ENCODE measurements around the gene CUL4A. TPM values are rescaled to one million over a fixed set of nuclear protein-coding genes. Genes with fewer than 3 reads are reported as not detected.

Gene CUL4A
- polyA plus RNA-seq, 1 donor from 2014 or later: 69.9 TPM

DNA sequence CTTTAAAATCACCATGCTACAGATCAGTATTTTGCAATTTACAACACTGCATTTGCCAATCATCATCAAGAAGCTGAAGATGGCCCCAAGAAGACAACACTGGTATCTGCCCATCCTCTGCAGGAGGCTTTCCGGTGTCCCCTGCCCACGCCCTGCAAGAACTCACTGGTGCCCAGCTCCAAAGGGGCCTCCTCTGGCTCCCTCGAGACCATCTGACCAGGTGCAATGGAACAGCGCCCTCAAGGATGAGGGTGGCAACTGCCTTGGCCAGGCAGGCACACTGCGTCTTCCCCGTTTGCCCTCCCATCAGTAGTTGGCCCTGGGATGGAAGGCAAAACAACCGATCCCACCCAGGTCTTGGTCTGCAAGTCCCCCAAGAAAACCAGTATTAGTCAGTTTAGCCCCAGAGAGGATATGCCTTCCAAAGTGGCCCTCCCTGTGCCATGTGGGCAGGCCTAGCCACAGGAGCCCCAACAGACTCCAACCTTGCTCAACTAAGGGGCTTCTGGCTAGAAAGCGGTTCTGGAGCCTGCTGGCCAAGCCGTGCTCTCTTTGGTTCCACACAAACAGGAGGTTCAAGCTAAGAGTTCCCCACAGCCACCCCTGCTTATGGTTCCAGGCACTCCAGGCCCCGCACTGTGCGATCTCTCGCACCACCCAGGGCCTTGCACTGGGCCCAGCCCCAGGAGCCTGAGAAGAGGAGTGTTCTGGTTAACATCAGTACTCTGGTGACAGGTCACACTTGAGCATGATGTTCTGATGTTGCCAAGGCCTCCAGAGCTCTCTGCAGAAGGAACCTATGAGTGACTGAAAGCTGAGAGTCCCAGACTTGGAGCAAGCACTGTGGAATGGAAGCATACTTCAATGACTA is 5.7 kb upstream of the CUL4A start:
- Histone ChIP-seq H3K36me3 (ENCODE audit: insufficient read depth, low read length) (no peaks in the 10 kb centered on the region), H3K27me3 (ENCODE audit: insufficient read depth, low read depth, low read length) (no peaks in the 10 kb centered on the region), H3K9me2 (ENCODE audit: insufficient read depth, low read length) (no peaks in the 10 kb centered on the region), H2AFZ (ENCODE audit: low read depth, low read length) (no peak overlapping the region), H3F3A (ENCODE audit: insufficient read depth, low read length, poor library complexity, severe bottlenecking) (no peaks in the 10 kb centered on the region), H3K9ac (ENCODE audit: low read length) (no peak overlapping the region), H3K4me2 (ENCODE audit: low read length) (no peak overlapping the region), H4K20me1 (ENCODE audit: insufficient read depth) (no peaks in the 10 kb centered on the region), H3K9me3 (ENCODE audit: low read length) (no peaks in the 10 kb centered on the region), H3K4me3 (ENCODE audit: low read length) (no peak overlapping the region), H3K27ac (ENCODE audit: low read length) (no peak overlapping the region), H3K79me2 (replicated peaks; ENCODE audit: insufficient read depth, low read length) (peaks cover 51% of the 10 kb centered on the region)
- TF ChIP-seq SMC3 (conservative IDR thresholded peaks at IDR 0.05; ENCODE audit: poor library complexity) (no peak), MXI1 (conservative IDR thresholded peaks at IDR 0.05; ENCODE audit: poor library complexity, severe bottlenecking) (no peak), TAF1 (IDR thresholded peaks at IDR 0.05; ENCODE audit: low read depth) (no peak), POLR2AphosphoS5 (IDR thresholded peaks at IDR 0.05) (no peak), EP300 (conservative IDR thresholded peaks at IDR 0.05; ENCODE audit: poor library complexity, severe bottlenecking) (no peak), EZH2 (IDR thresholded peaks at IDR 0.05; ENCODE audit: borderline replicate concordance, insufficient read depth, low read length, poor library complexity, severe bottlenecking) (no peak), RAD21 (conservative IDR thresholded peaks at IDR 0.05) (no peak)
- TF ChIP-seq, protein P1, sequence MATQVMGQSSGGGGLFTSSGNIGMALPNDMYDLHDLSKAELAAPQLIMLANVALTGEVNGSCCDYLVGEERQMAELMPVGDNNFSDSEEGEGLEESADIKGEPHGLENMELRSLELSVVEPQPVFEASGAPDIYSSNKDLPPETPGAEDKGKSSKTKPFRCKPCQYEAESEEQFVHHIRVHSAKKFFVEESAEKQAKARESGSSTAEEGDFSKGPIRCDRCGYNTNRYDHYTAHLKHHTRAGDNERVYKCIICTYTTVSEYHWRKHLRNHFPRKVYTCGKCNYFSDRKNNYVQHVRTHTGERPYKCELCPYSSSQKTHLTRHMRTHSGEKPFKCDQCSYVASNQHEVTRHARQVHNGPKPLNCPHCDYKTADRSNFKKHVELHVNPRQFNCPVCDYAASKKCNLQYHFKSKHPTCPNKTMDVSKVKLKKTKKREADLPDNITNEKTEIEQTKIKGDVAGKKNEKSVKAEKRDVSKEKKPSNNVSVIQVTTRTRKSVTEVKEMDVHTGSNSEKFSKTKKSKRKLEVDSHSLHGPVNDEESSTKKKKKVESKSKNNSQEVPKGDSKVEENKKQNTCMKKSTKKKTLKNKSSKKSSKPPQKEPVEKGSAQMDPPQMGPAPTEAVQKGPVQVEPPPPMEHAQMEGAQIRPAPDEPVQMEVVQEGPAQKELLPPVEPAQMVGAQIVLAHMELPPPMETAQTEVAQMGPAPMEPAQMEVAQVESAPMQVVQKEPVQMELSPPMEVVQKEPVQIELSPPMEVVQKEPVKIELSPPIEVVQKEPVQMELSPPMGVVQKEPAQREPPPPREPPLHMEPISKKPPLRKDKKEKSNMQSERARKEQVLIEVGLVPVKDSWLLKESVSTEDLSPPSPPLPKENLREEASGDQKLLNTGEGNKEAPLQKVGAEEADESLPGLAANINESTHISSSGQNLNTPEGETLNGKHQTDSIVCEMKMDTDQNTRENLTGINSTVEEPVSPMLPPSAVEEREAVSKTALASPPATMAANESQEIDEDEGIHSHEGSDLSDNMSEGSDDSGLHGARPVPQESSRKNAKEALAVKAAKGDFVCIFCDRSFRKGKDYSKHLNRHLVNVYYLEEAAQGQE (IDR thresholded peaks at IDR 0.05; ENCODE audit: borderline replicate concordance): no peak
- TF ChIP-seq, protein P2, sequence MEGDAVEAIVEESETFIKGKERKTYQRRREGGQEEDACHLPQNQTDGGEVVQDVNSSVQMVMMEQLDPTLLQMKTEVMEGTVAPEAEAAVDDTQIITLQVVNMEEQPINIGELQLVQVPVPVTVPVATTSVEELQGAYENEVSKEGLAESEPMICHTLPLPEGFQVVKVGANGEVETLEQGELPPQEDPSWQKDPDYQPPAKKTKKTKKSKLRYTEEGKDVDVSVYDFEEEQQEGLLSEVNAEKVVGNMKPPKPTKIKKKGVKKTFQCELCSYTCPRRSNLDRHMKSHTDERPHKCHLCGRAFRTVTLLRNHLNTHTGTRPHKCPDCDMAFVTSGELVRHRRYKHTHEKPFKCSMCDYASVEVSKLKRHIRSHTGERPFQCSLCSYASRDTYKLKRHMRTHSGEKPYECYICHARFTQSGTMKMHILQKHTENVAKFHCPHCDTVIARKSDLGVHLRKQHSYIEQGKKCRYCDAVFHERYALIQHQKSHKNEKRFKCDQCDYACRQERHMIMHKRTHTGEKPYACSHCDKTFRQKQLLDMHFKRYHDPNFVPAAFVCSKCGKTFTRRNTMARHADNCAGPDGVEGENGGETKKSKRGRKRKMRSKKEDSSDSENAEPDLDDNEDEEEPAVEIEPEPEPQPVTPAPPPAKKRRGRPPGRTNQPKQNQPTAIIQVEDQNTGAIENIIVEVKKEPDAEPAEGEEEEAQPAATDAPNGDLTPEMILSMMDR (IDR thresholded peaks at IDR 0.05; ENCODE audit: poor library complexity, severe bottlenecking): no peak

DNA sequence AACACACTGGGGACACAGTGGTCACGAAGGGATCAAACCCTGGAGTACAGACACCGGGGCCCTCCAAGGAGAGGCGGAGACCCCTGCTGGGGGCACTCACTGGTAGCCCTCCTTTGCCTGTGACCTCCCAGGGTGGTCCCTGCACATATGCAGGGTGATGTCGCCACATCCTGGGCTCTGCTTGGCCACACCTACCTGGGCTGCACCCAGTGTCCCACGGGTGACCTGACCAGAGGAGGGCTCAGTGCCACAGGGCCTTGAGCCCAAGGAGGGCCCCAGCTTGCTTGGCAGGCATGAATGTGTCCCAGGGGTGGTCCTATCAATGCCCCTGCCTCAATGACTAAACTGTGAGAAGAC is 5.1 kb upstream of the CUL4A start:
- H3K4me3 ChIP-seq (ENCODE audit: low read length): no peak overlapping the region
- no peak overlapping the region for H3K27ac ChIP-seq (ENCODE audit: low read length)
- H3K79me2 ChIP-seq (replicated peaks; ENCODE audit: insufficient read depth, low read length): peaks cover 51% of the 10 kb centered on the region
- TF ChIP-seq POLR2AphosphoS5 (IDR thresholded peaks at IDR 0.05) (no peak), MXI1 (conservative IDR thresholded peaks at IDR 0.05; ENCODE audit: poor library complexity, severe bottlenecking) (no peak), RAD21 (conservative IDR thresholded peaks at IDR 0.05) (no peak), EZH2 (IDR thresholded peaks at IDR 0.05; ENCODE audit: borderline replicate concordance, insufficient read depth, low read length, poor library complexity, severe bottlenecking) (no peak)
- no peaks in the 10 kb centered on the region for H4K20me1 ChIP-seq (ENCODE audit: insufficient read depth)
- H3K4me2 ChIP-seq (ENCODE audit: low read length): no peak overlapping the region
- H3K9ac ChIP-seq (ENCODE audit: low read length): no peak overlapping the region
- no peak overlapping the region for H2AFZ ChIP-seq (ENCODE audit: low read depth, low read length)
- no peaks in the 10 kb centered on the region for H3F3A ChIP-seq (ENCODE audit: insufficient read depth, low read length, poor library complexity, severe bottlenecking)
- no peaks in the 10 kb centered on the region for H3K9me2 ChIP-seq (ENCODE audit: insufficient read depth, low read length)
- H3K9me3 ChIP-seq (ENCODE audit: low read length): no peaks in the 10 kb centered on the region
- no peaks in the 10 kb centered on the region for H3K36me3 ChIP-seq (ENCODE audit: insufficient read depth, low read length)
- no peaks in the 10 kb centered on the region for H3K27me3 ChIP-seq (ENCODE audit: insufficient read depth, low read depth, low read length)
